ENCODE results near the gene NUP133.
A peak's percentile ranks its signal among the peaks of the same experiment; 100 is the strongest.
"Not testable (repeated sequence)": the region's sequence is repeated elsewhere in the genome, so short reads cannot be mapped to it uniquely, and the experiment has no call there.

Gene NUP133

GRCh38 chr1:229507951-229508822 is at the start of gene NUP133:
Gene NUP133 (minus strand): TSS chr1:229508341. CDS start chr1:229508249, 92 bp downstream.
- peak; percentile 94 for DNase-seq

GRCh38 chr1:229557200-229557850 is 49.2 kb upstream of the NUP133 start:
- no peak for DNase-seq

- DNase-seq, result no peak
Measured at GRCh38 chr1:229554886-229555621, 46.9 kb upstream of the NUP133 start.

GRCh38 chr1:229553621-229554130 is 45.5 kb upstream of the NUP133 start:
- DNase-seq, result no peak

GRCh38 chr1:229552732-229553131 is 44.6 kb upstream of the NUP133 start:
- no peak for DNase-seq

GRCh38 chr1:229550812-229551567 is 42.8 kb upstream of the NUP133 start:
- no peak for DNase-seq

GRCh38 chr1:229547542-229547941 is 39.4 kb upstream of the NUP133 start:
- no peak for DNase-seq

- no peak for DNase-seq
Measured at GRCh38 chr1:229544587-229544986, 36.4 kb upstream of the NUP133 start.

GRCh38 chr1:229539863-229540506 is 31.8 kb upstream of the NUP133 start:
- no peak for DNase-seq

- DNase-seq, result no peak
Measured at GRCh38 chr1:229538945-229539344, 30.8 kb upstream of the NUP133 start.

GRCh38 chr1:229537894-229538293 is 29.8 kb upstream of the NUP133 start:
- no peak for DNase-seq

GRCh38 chr1:229536982-229537381 is 28.8 kb upstream of the NUP133 start:
- DNase-seq, result no peak

- DNase-seq, result no peak
Measured at GRCh38 chr1:229535230-229535629, 27.1 kb upstream of the NUP133 start.

- no peak for DNase-seq
Measured at GRCh38 chr1:229531326-229531725, 23.2 kb upstream of the NUP133 start.

- no peak for DNase-seq
Measured at GRCh38 chr1:229529639-229530038, 21.5 kb upstream of the NUP133 start.

GRCh38 chr1:229526695-229527094 is 18.6 kb upstream of the NUP133 start:
- DNase-seq, result no peak

GRCh38 chr1:229523052-229523451 is 14.9 kb upstream of the NUP133 start:
- no peak for DNase-seq

GRCh38 chr1:229514578-229515275 is 6.6 kb upstream of the NUP133 start:
- peak; percentile 22 for DNase-seq

- DNase-seq, result not testable (repeated sequence)
Measured at GRCh38 chr1:229511625-229512024, 3.5 kb upstream of the NUP133 start.

GRCh38 chr1:229511201-229511600 is 3.1 kb upstream of the NUP133 start:
- DNase-seq, result not testable (repeated sequence)

GRCh38 chr1:229509576-229509975 is 1.4 kb upstream of the NUP133 start:
- no peak for DNase-seq

Measured in KG1 (cell line).